IPS-NIHi11 (cell line): ENCODE measurements around the gene DHRS7B.

Source experiments
- DNase-seq: peaks from one replicate; pipeline ENCODE4 v3.0.0; 2012; ENCODE audit warnings: mixed read lengths, low spot score

The DHRS7B gene

DNA sequence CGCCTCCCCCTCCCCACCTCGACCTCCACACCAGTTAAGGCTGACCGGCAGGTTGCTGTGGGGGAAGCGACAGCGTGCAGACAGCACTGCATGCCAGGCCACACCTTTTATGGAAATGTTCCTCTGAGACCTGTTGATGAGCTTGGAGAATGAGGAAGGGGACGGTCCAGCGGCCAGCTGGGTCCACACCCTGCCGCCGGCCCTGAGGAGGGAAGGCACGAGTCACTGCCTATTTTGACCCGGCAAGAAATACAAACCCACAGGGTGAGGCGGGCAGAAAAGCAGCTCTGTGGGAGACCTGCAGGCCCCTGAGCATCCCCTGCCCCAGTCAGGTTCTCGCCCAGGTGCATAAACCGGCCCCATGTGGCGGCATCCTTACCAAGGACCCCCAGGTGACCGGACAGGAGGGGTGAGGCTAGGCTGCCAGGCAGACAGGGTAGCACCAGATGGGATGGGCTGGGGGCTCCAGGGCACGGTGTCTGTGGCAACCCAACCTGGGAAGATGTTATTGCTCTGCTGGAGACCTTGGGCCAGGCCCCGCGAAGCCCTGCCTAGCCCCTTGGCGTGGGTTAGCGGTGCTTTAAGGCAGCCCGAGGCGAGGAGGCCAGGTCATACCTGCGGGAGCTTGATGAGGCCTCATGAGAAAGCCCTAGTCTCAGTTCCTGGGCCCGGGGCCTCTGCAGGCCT, 113.7 kb downstream of the DHRS7B start:
- peak; percentile 59 for DNase-seq
